GM19193 (cell line): ENCODE results near the gene NFYB.

ENCODE experiments used
- POLR2A ChIP-seq: IDR thresholded peaks from 4 replicates; pipeline ENCODE4 v1.6.1; 2011; ENCODE audit not compliant: insufficient read depth, insufficient read length; ENCODE audit errors: extremely low read depth

Gene NFYB

DNA sequence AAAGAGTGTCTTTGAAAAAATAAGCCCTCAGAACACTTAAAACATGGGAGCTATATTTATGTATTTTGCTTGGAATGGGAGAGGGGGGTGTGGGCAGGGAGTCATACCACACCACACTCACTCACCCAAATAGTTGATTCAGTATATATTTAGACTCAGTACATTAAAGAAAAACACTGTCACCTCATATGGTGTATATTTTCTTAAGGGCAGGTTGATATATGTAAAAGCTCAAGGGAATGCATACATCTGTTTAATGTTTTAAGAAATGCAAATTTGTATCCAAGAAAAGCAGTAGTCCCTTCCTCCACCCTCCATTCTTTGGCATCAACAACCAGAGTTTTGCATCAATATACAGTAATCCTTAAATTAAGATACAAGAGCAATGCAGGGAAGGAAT, 1.4 kb downstream of the NFYB start:
- no peak for TF ChIP-seq POLR2A

DNA sequence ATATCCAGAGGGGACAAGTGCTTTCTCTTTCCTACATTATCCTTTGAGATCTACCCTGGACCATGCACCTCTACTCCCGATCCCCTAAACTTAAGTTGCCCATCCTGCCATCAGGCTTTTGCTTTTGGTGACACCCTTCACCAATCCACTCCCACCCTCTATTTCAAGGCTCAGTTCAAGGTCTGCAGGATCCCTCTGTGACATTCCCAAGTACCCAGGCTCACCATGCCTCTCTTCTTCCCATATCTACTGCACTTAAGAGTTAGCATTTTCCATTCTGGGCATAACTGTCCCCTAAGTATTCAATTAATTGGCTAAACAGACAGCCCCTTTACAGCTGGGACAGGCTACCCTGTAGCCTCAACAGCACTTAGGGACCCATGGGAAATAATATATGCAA, 3.1 kb downstream of the NFYB start:
- TF ChIP-seq POLR2A = no peak

DNA sequence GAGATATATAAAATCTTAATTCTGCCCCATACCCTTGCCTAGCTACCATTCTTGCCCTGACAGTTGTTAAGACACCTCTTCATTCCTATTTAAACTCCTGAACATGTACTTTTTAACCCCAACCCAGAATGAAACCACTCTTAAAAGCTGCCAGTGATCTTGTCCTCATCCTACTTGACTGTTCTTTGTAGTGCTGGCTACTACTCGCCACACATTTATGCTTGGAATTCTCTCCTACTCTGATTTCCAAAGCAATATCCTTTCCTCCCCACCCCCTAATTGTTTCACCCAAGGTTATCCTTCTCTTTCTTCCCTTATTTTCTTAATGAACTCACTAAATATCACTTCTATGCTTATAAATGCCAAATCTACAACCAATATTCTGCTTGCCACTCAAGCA, 4.1 kb downstream of the NFYB start:
- no peak for TF ChIP-seq POLR2A

DNA sequence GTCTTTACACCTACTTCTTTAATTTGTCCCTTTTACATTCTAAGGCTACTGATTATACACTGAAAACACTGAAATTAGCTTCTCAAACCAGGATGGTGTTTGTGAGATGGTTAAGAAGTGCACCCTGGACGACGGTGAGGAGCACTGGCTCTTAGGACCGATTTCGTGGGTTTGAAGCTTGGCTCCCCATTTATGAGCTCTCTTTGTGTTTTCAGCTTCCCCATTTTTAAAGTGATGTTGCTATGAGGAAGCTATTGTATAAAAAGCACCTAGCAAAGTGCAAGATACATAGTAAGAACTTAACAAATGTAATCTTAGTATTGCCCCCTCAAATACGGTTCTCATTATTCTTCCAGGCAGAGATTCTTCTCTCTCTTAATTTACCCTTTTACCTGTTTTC, 4.7 kb downstream of the NFYB start:
- TF ChIP-seq POLR2A = no peak

DNA sequence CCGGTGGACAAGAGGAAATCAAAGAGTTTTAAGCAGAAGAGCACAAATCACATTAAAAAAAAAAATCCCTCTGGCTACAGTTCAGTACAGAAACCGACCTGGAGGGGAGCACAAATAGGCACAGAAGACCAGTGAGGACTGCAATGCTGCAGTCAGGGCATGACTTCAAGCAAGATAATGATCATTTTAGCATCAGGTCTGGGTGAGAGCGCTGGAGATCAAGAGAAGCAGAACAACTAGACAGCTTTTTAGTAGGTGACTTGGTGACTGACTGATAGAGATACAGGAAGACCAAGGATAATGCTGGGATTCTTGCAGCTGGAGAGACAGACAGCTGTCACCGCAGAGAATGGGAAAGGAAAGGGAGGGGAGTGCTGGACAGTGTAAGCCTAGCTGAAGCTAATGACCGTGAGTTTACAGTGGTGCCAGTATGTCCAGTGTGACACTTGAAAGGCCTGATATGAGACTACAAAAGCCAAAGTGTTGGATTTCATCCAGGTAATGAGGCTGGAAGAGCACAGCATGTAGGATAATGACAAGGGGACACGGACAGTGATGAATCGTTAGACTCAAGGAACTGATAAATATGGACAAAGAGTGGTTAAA, 5.6 kb downstream of the NFYB start:
- no peak for TF ChIP-seq POLR2A

DNA sequence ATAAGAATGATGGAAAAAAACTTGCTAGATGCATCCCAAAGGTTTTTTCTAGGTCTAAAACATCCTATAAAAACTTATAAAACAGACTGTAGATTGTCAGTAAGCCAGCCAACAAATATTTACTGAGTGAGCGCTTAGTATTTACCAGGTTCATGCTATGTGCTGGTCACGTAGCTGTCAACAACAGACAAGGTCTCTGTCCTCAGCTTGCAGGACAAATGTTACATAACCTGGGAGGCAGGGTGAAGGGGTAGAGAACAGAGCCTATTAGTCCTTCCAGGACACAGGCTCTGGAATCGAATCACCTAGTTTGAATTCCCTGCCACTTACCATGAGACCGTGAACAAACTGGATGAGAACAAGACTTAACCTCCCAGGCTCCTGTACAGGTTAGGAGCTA, 6.4 kb downstream of the NFYB start:
- no peak for TF ChIP-seq POLR2A

DNA sequence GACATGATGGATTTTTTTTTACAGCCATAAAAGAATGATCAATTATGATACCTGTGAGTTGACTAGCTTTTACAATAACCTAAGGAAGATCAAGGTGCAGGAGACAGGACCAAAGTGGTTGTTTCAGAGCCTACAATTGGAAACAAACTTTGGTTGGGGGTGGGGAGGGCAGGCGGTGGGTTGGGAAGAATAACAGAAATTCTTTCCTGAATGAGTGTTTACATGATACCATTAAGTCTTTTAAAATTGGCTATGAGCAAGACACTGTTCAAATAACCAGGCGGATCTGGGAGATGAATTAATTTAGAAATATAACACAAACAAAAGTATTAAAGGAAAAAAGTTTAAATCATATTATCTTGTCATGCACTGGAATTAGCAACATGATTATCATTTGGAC, 7.2 kb downstream of the NFYB start:
- TF ChIP-seq POLR2A = no peak

DNA sequence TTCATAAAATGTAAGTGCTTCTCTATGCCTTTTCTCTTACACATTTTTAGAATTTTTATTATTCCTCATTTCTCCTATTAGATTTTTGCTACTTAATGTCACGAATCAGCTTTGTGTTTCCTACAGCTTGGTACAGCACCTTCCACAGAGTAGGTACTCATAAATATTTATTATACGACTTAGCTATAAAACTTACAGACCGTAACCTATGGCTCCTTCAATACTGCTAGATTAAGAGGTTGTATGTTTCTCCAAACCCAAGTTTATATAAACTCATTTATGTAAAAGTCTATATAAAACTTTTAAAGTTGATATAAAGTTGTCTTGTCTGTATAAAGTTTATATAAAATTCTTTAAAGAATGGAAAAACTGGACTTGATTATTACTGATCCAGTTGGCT, 11.5 kb downstream of the NFYB start:
- TF ChIP-seq POLR2A = no peak

DNA sequence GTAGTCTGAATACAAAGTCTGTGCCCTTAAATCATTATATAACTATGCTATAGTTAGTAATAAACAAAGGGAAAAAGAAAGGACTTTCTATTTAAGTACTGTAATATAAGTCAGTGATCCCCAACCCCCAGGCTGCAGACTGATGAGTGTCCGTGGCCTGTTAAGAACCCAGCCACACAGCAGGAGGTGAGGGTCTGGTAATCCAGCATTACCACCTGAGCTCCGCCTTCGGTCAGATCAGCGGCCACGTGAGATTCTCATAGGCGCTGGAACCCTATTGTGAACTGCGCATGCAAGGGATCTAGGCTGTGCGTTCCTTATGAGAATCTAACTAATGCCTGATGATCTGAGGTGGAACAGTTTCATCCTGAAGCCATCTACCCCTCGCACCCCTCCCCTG, 15.7 kb downstream of the NFYB start:
- no peak for TF ChIP-seq POLR2A

DNA sequence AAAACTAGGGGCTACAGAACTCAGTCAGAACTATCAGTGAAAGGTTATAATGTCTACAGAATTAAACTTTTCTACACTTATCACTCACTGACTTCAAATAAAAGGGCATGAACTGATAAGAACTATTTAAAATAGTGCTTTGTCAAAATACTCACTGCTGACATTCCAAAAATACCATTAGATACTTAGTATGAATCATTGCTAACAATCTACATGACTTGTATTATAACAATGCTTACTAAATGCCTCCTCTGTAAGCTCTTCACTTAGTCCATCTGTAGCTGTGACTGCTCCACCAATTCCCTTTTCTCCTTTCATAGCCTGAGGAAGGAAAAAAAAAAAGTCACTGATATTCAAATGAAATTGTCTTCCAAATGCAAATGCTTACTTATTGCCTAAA, 17.0 kb downstream of the NFYB start:
- no peak for TF ChIP-seq POLR2A

DNA sequence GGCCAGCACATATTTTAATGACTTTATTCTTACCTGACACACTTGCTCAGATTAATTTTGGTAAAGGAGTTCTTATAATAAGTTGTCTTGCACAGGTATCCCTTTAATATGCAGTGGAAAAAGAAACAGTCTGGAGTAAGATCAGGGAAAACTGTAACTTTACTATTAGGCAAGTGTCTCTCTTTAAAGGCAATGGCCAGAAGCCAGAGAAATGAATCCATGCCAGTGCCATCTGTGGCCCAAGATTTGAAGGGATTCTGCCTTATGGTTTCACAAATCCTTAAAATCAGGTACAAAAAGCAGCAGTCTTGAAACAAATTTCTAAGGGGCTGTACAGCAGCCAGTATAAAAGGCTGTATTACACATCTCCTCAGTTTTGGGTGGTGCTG, 22.4 kb downstream of the NFYB start:
- TF ChIP-seq POLR2A = no peak

DNA sequence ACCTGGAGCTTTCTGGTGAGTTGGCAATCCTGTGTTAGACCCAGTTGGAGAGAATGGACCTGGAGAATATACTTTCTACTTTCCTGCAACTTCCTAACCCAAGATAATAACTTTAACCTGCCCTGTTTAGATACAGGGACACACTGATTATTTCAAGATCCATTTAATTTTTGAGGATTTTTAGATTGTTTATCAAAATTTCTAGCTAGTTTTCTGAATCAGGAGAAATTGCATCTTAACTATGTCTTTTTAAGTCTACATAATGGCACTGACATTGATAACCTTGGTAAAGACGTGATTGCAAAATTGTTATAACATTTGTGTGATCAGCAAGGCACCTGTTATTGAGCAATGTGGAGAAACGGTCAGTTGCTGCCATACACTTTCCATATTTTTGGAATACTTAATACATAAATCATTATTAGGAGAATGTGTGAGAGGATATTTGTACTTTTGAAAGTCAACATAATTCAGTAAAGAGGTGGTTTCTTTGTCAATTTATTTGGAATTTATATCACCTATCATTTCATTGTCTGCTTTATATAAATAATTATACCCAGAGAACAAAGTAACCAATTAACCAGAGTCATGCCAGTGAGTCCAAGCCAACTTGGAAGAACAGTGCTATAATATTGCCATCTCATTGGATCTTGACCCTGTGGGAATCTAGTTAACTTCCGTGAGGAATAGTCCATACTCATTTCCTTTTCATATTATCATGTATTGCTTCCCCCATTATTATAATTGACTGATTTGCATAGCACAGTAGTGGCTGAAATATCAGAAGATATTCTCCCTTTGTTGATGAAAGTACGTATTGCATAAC, 28.4 kb downstream of the NFYB start:
- TF ChIP-seq POLR2A = no peak

DNA sequence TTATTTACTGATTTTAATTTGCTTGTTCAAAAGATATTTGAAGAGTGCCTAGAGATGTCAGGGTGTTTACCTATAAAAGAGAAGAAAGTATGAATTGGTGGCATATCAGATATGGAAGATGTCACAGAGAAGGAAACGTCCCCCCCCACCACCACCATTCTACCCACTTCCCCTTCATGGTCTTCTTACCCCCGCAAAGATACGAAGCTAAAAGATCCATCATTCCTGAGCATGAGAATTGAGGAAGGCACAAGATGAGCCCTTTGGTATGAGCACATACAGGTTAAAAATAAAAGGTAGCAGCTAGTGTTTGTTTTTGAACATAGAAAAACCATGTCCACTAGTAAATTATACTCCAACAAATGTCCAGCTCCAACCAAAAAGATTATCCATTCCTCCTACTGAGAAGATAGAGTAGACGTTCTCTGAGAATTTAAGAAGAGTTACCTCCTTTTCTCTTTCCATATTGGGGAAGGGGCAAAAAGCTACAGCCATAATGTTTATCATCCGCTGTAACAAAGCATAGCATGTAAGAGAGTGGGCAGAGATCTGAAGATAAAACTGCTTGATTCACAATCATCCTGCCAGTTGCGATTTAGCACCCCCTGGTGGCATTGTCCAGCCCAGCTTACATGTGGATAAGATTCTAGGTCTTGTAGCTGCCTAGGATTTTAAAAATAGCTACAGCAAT, 29.1 kb downstream of the NFYB start:
- TF ChIP-seq POLR2A = no peak

DNA sequence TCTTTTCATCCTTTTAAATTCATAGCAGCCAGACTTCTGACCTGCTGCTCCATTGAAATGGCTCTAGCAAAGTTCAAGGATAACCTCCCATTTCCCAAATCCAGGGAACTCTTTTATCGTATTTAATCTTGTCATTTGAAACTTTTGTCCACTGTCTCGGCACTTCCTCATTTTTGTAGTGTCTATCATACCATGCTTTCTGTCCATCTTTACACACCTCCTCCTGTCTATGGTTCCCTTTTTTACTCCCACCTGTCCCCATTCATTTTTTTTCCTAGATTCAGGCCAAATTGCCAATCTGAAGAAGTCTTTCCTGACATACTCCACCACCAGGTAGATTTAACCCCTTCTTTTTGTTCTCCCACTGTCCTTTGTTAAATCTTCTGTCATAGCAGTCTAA, 31.0 kb downstream of the NFYB start:
- no peak for TF ChIP-seq POLR2A

DNA sequence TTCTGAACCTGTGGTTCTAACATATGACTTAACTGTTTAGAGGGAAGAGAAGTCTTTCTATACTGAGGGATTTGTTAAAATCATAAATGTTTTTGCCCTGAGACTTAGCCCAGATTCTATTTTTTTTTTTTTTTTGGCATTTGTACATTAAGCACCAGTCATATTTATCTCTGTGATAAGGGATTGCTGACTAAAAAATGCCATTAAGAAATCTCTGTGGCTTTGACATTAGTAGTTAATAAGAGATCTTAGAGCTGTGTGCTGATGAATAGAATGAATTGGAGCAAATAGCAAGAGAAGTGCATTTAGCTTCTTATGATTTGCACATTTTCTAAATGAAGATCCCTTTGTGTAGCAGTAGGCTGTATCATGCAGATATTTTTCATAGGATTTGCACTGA, 32.5 kb downstream of the NFYB start:
- no peak for TF ChIP-seq POLR2A

DNA sequence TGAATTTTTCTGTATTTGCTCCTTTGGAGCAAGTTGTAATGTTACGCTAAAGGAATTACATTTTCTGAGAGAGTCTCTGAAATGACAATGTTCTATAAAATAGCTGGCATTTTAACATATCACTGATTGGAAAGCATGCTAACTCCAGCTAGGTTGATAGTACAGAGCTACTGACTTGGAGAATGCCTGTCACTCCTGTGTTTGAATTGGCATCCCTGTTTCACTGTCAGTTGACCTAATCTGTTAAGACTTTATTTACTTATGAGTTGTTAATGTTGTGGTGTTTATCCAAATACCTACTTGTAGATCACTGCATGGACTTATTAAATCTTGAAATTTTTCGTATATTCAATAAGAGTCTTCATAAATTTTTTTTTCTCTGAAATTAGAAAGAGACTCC, 40.1 kb downstream of the NFYB start:
- no peak for TF ChIP-seq POLR2A
